Trophoblast cell (in vitro differentiated cells and primary cell): ENCODE measurements around the gene MYO1D.

Experiments
- DNase-seq, 2 donors: peaks; one replicate each; pipeline ENCODE4 v3.0.0-alpha.2; 2016
- H2AFZ ChIP-seq: 2 replicates; pipeline ENCODE4 v1.6.1; 2013; ENCODE audit warnings: low read length, moderate library complexity, mild to moderate bottlenecking; ENCODE audit not compliant: insufficient read depth, poor library complexity
- H2AK5ac ChIP-seq: 2 replicates; pipeline ENCODE4 v1.6.1; 2013; ENCODE audit warnings: mild to moderate bottlenecking, low read length
- H2BK120ac ChIP-seq: 2 replicates; pipeline ENCODE4 v1.6.1; 2013; ENCODE audit warnings: low read length, mild to moderate bottlenecking, moderate library complexity; ENCODE audit not compliant: insufficient read depth, poor library complexity
- H2BK12ac ChIP-seq: 2 replicates; pipeline ENCODE4 v1.6.1; 2013; ENCODE audit warnings: mild to moderate bottlenecking, low read length, moderate library complexity
- H2BK5ac ChIP-seq: 2 replicates; pipeline ENCODE4 v1.6.1; 2013; ENCODE audit warnings: low read length, low read depth, moderate library complexity, mild to moderate bottlenecking; ENCODE audit not compliant: poor library complexity
- H3K14ac ChIP-seq: 2 replicates; pipeline ENCODE4 v1.6.1; 2013; ENCODE audit warnings: mild to moderate bottlenecking, low read length
- H3K18ac ChIP-seq: 2 replicates; pipeline ENCODE4 v1.6.1; 2013; ENCODE audit warnings: mild to moderate bottlenecking, low read length
- H3K23ac ChIP-seq: 2 replicates; pipeline ENCODE4 v1.6.1; 2013; ENCODE audit warnings: low read length
- H3K27ac ChIP-seq: 2 replicates; pipeline ENCODE4 v1.5.1; 2013; ENCODE audit warnings: low read depth, mild to moderate bottlenecking, inconsistent platforms, low read length, moderate library complexity
- H3K27me3 ChIP-seq: 2 replicates; pipeline ENCODE4 v1.6.1; 2013; ENCODE audit warnings: inconsistent platforms, mild to moderate bottlenecking, low read length, moderate library complexity; ENCODE audit not compliant: insufficient read depth
- H3K36me3 ChIP-seq, 2 experiments: 1 replicate in 1 of 2; 2 replicates in 1 of 2; pipeline ENCODE4 v1.6.1; 2013; ENCODE audit warnings: low read length in 2 of 2, mild to moderate bottlenecking in 2 of 2, moderate library complexity in 1 of 2; ENCODE audit not compliant: insufficient read depth in 2 of 2, control insufficient read depth in 1 of 2
- H3K4ac ChIP-seq: 2 replicates; pipeline ENCODE4 v1.6.1; 2013; ENCODE audit warnings: low read depth, mild to moderate bottlenecking, low read length, moderate library complexity
- H3K4me1 ChIP-seq, 2 experiments: 1 replicate in 1 of 2; 2 replicates in 1 of 2; pipeline ENCODE4 v1.6.1; 2013; ENCODE audit warnings: low read length in 2 of 2, mild to moderate bottlenecking in 2 of 2, moderate library complexity in 1 of 2; ENCODE audit not compliant: insufficient read depth in 2 of 2, control insufficient read depth in 1 of 2
- H3K4me2 ChIP-seq: 2 replicates; pipeline ENCODE4 v1.6.1; 2013; ENCODE audit warnings: inconsistent platforms, mild to moderate bottlenecking, low read length, moderate library complexity
- H3K4me3 ChIP-seq: 2 replicates; pipeline ENCODE4 v1.5.1; 2013; ENCODE audit warnings: mild to moderate bottlenecking, low read depth, low read length, inconsistent platforms
- H3K79me1 ChIP-seq: one replicate; pipeline ENCODE4 v1.6.1; 2013; ENCODE audit warnings: low read length
- H3K79me2 ChIP-seq: 2 replicates; pipeline ENCODE4 v1.6.1; 2013; ENCODE audit warnings: low read length, mild to moderate bottlenecking; ENCODE audit not compliant: control insufficient read depth, insufficient read depth, poor library complexity
- H3K9ac ChIP-seq: 2 replicates; pipeline ENCODE4 v1.6.1; 2013; ENCODE audit warnings: mild to moderate bottlenecking, low read length
- H3K9me3 ChIP-seq: 2 replicates; pipeline ENCODE4 v1.6.1; 2013; ENCODE audit warnings: low read depth, mild to moderate bottlenecking, control low read depth, inconsistent platforms, low read length; ENCODE audit not compliant: insufficient read depth
- H4K12ac ChIP-seq: 2 replicates; pipeline ENCODE4 v1.6.1; 2013; ENCODE audit warnings: low read depth, mild to moderate bottlenecking, low read length, moderate library complexity
- H4K8ac ChIP-seq: 2 replicates; pipeline ENCODE4 v1.6.1; 2013; ENCODE audit warnings: low read depth, mild to moderate bottlenecking, low read length, moderate library complexity
- H4K91ac ChIP-seq: one replicate; pipeline ENCODE4 v1.6.1; 2013; ENCODE audit warnings: low read depth, mild to moderate bottlenecking, low read length, moderate library complexity
- WGBS: extraction: QIAGEN DNeasy Blood & Tissue Kit; methylation state at CpG from one replicate; pipeline ENCODE4 v1.1.7; 2013; ENCODE audit warnings: missing lambda C conversion rate; ENCODE audit not compliant: insufficient read length, insufficient coverage; ENCODE audit errors: extremely low coverage; 5-methylcytosine and 5-hydroxymethylcytosine counted together

MYO1D gene

GRCh38 chr17:32654324-32654723 lies 222.6 kb downstream of the MYO1D start:
- no peak for DNase-seq
- Histone ChIP-seq H4K12ac (no peak overlapping the region), H3K79me1 (no peaks in the 10 kb centered on the region), H3K9me3 (no peaks in the 10 kb centered on the region), H3K79me2 (no peaks in the 10 kb centered on the region), H3K23ac (no peak overlapping the region), H2AFZ (no peak overlapping the region), H3K9ac (no peak overlapping the region), H3K14ac (no peak overlapping the region), H2BK120ac (no peak overlapping the region), H3K4me2 (no peak overlapping the region), H3K18ac (no peak overlapping the region), H4K8ac (no peak overlapping the region), H3K36me3 (peaks cover 4% of the 10 kb centered on the region in 2 experiments), H3K4me3 (no peak overlapping the region), H3K4me1 (peaks cover 0 to 1% of the 10 kb centered on the region in 2 experiments), H3K27ac (no peak overlapping the region), H4K91ac (no peak overlapping the region), H3K4ac (no peak overlapping the region), H2AK5ac (no peak overlapping the region), H3K27me3 (no peaks in the 10 kb centered on the region), H2BK5ac (no peak overlapping the region), H2BK12ac (no peak overlapping the region)
- WGBS, result no CpG with 5 or more reads among the region's 3 CpGs

DNA sequence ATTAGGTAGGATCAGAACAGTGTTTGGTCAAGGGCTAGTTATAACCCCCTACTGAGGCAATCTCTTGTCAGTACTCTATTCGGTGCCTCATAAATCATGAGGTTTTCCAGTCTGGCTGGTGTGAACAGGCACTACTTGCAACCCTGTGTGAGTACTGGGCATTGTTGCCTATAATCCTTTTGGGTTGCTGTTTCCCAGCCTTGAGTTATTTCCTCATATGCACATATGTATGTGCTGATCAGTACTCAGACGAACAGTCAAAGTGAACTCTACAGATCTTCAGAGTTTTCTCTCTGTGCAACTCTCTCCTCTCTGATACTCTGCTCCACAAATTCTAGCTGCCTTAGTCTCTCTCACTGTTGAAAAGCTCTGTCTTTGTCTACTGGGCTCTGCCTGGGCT lies 225.8 kb downstream of the MYO1D start:
- WGBS, result no CpG with 5 or more reads among the region's 2 CpGs
- no peak overlapping the region for H3K9ac ChIP-seq

GRCh38 chr17:32648450-32648849 lies 228.5 kb downstream of the MYO1D start:
- Histone ChIP-seq H3K4me3 (no peak overlapping the region), H4K12ac (no peak overlapping the region), H3K4ac (no peak overlapping the region), H3K79me1 (no peaks in the 10 kb centered on the region), H3K9me3 (no peaks in the 10 kb centered on the region), H2AFZ (no peak overlapping the region), H2AK5ac (no peak overlapping the region), H3K4me2 (no peak overlapping the region), H3K18ac (no peak overlapping the region), H3K27me3 (no peaks in the 10 kb centered on the region), H2BK5ac (no peak overlapping the region), H3K79me2 (no peaks in the 10 kb centered on the region), H2BK12ac (no peak overlapping the region), H2BK120ac (no peak overlapping the region), H4K8ac (no peak overlapping the region), H4K91ac (no peak overlapping the region), H3K23ac (no peak overlapping the region), H3K27ac (no peak overlapping the region), H3K14ac (no peak overlapping the region), H3K4me1 (no peaks in the 10 kb centered on the region), H3K9ac (no peak overlapping the region), H3K36me3 (peaks cover 3 to 4% of the 10 kb centered on the region in 2 experiments)
- no peak for DNase-seq
- no CpG with 5 or more reads among the region's 2 CpGs for WGBS

More for the DNA sequence above, 225.8 kb downstream of the MYO1D start:
- Histone ChIP-seq H3K27ac (no peak overlapping the region), H4K91ac (no peak overlapping the region), H3K4ac (no peak overlapping the region), H3K9me3 (no peaks in the 10 kb centered on the region), H4K12ac (no peak overlapping the region), H3K79me2 (no peaks in the 10 kb centered on the region), H3K14ac (no peak overlapping the region), H3K4me1 (peaks cover 0 to 1% of the 10 kb centered on the region in 2 experiments), H2BK12ac (no peak overlapping the region), H2AFZ (no peak overlapping the region), H2BK120ac (no peak overlapping the region), H4K8ac (no peak overlapping the region), H3K36me3 (peaks cover 3 to 4% of the 10 kb centered on the region in 2 experiments), H2BK5ac (no peak overlapping the region), H3K27me3 (no peaks in the 10 kb centered on the region), H3K18ac (no peak overlapping the region), H3K23ac (no peak overlapping the region), H3K4me3 (no peak overlapping the region), H3K79me1 (no peaks in the 10 kb centered on the region), H3K4me2 (no peak overlapping the region), H2AK5ac (no peak overlapping the region)
- no peak for DNase-seq

- no peaks in the 10 kb centered on the region for H3K79me2 ChIP-seq
- H3K18ac ChIP-seq, result no peak overlapping the region
- H4K8ac ChIP-seq, result no peak overlapping the region
- H3K23ac ChIP-seq, result no peak overlapping the region
- H4K12ac ChIP-seq, result no peak overlapping the region
- H2AFZ ChIP-seq, result no peak overlapping the region
- H2BK120ac ChIP-seq, result no peak overlapping the region
- no peak overlapping the region for H4K91ac ChIP-seq
- H3K9me3 ChIP-seq, result no peaks in the 10 kb centered on the region
- H3K4me2 ChIP-seq, result no peak overlapping the region
- H3K9ac ChIP-seq, result no peak overlapping the region
- no CpG with 5 or more reads among the region's 2 CpGs for WGBS
- DNase-seq, result no peak
- H3K4me1 ChIP-seq, result no peaks in the 10 kb centered on the region
- H3K14ac ChIP-seq, result no peak overlapping the region
- H2AK5ac ChIP-seq, result no peak overlapping the region
- no peak overlapping the region for H3K4ac ChIP-seq
- no peaks in the 10 kb centered on the region for H3K27me3 ChIP-seq
- H3K4me3 ChIP-seq, result no peak overlapping the region
- H3K36me3 ChIP-seq, result peaks cover 0 to 4% of the 10 kb centered on the region in 2 experiments
- no peaks in the 10 kb centered on the region for H3K79me1 ChIP-seq
- no peak overlapping the region for H3K27ac ChIP-seq
- H2BK5ac ChIP-seq, result no peak overlapping the region
- no peak overlapping the region for H2BK12ac ChIP-seq
Observed at GRCh38 chr17:32646941-32647340, 230.0 kb downstream of the MYO1D start.
